Keratinocyte (primary cell): ENCODE results near the gene DEPDC5.

Experiments
- EZH2 ChIP-seq: IDR thresholded peaks from one replicate; pipeline ENCODE4 v1.6.1; 2012; ENCODE audit warnings: inconsistent platforms, mild to moderate bottlenecking, low read length, moderate library complexity
- TF ChIP-seq, protein P1 (sequence below), 3 experiments: IDR thresholded peaks in 1 of 3; conservative IDR thresholded peaks in 1 of 3; optimal IDR thresholded peaks in 1 of 3; 2 replicates in 2 of 3; 3 replicates in 1 of 3; pipeline versions ENCODE3 to v1.5.1; 2011; ENCODE audit warnings: low read length in 3 of 3, mild to moderate bottlenecking in 3 of 3, moderate library complexity in 2 of 3, control low read depth in 1 of 3, inconsistent platforms in 1 of 3; ENCODE audit not compliant: insufficient read depth in 2 of 3; ENCODE audit errors: extremely low read depth in 1 of 3

DNA sequence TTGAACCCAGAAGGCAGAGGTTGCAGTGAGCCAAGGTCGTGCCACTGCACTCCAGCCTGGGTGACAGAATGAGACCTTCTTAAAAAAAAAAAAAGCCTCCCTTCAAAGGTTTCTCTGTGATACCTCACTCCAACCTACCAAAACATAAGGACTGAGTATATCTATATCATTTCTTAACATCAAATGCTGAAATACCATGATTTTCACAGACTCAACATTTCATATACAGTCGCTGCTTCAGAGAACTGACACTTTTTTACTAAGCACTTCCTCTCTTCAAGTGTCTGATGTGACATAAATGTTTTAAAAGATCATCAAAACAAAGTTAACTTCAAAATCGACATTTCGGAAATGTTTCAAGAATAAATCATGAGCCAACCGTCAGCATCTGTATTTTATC is 15.9 kb upstream of the DEPDC5 start:
- TF ChIP-seq, protein P1, sequence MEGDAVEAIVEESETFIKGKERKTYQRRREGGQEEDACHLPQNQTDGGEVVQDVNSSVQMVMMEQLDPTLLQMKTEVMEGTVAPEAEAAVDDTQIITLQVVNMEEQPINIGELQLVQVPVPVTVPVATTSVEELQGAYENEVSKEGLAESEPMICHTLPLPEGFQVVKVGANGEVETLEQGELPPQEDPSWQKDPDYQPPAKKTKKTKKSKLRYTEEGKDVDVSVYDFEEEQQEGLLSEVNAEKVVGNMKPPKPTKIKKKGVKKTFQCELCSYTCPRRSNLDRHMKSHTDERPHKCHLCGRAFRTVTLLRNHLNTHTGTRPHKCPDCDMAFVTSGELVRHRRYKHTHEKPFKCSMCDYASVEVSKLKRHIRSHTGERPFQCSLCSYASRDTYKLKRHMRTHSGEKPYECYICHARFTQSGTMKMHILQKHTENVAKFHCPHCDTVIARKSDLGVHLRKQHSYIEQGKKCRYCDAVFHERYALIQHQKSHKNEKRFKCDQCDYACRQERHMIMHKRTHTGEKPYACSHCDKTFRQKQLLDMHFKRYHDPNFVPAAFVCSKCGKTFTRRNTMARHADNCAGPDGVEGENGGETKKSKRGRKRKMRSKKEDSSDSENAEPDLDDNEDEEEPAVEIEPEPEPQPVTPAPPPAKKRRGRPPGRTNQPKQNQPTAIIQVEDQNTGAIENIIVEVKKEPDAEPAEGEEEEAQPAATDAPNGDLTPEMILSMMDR (optimal IDR thresholded peaks at IDR 0.05 in 1 of 3, IDR thresholded peaks at IDR 0.05 in 1 of 3, conservative IDR thresholded peaks at IDR 0.05 in 1 of 3; ENCODE audit: extremely low read depth in 1 of 3, insufficient read depth in 2 of 3, low read length in 3 of 3), result no peak
- no peak for TF ChIP-seq EZH2
